Stimulated activated CD8-positive, alpha-beta memory T cell treated with anti-CD3 and anti-CD28 coated beads, Interleukin-7, amount 100 ng/mL, for 1 hour (primary cell): Measurements from ENCODE around the gene TSG101.

ENCODE experiments used
- DNase-seq, 2 donors: peaks; one replicate each; pipeline ENCODE4 v3.0.0-alpha.2; 2020; ENCODE audit warnings: low read depth in 2 of 2

TSG101 gene

GRCh38 chr11:18493310-18493709 is 33.4 kb downstream of the TSG101 start:
- no peak for DNase-seq

- no peak for DNase-seq
Observed at GRCh38 chr11:18492888-18493287, 33.9 kb downstream of the TSG101 start.

- no peak for DNase-seq
Observed at GRCh38 chr11:18491924-18492323, 34.8 kb downstream of the TSG101 start.

GRCh38 chr11:18490736-18491485 is 35.8 kb downstream of the TSG101 start:
- no peak for DNase-seq

GRCh38 chr11:18490319-18490718 is 36.4 kb downstream of the TSG101 start:
- no peak for DNase-seq

GRCh38 chr11:18485913-18486528 is 40.7 kb downstream of the TSG101 start:
- no peak for DNase-seq

- no peak for DNase-seq
Observed at GRCh38 chr11:18479063-18479462, 47.7 kb downstream of the TSG101 start.

- DNase-seq, result no peak
Observed at GRCh38 chr11:18472587-18472986, 54.2 kb downstream of the TSG101 start.

GRCh38 chr11:18471995-18472394 is 54.7 kb downstream of the TSG101 start:
- DNase-seq, result no peak

- DNase-seq, result no peak
Observed at GRCh38 chr11:18468961-18469360, 57.8 kb downstream of the TSG101 start.

GRCh38 chr11:18468059-18468458 is 58.7 kb downstream of the TSG101 start:
- no peak for DNase-seq

- no peak for DNase-seq
Observed at GRCh38 chr11:18466402-18466801, 60.3 kb downstream of the TSG101 start.

GRCh38 chr11:18463439-18463838 is 63.3 kb downstream of the TSG101 start:
- no peak for DNase-seq

GRCh38 chr11:18461909-18462308 is 64.8 kb downstream of the TSG101 start:
- DNase-seq, result no peak

GRCh38 chr11:18459634-18460033 is 67.1 kb downstream of the TSG101 start:
- DNase-seq, result no peak

- DNase-seq, result no peak
Observed at GRCh38 chr11:18457450-18457849, 69.3 kb downstream of the TSG101 start.

GRCh38 chr11:18455686-18456372 is 70.9 kb downstream of the TSG101 start, which contains the start of gene LDHAL6A:
Gene LDHAL6A (plus strand): TSS chr11:18455856. CDS start chr11:18456681, 825 bp downstream.
- DNase-seq, result no peak

GRCh38 chr11:18452927-18453326 is 73.8 kb downstream of the TSG101 start:
- no peak for DNase-seq

GRCh38 chr11:18449251-18449650 is 77.5 kb downstream of the TSG101 start:
- DNase-seq, result no peak

GRCh38 chr11:18438691-18439090 is 88.1 kb downstream of the TSG101 start:
- no peak for DNase-seq
